GM12892 (cell line): Measurements from ENCODE around the gene ZBTB20.

Experiments used
- POLR2A ChIP-seq: IDR thresholded peaks from 2 replicates; pipeline ENCODE4 v1.6.1; 2011; ENCODE audit warnings: low read depth, low read length, control low read depth
- POLR2AphosphoS5 ChIP-seq: IDR thresholded peaks from 2 replicates; pipeline ENCODE4 v1.6.1; 2011; ENCODE audit warnings: low read depth, low read length, control low read depth

DNA sequence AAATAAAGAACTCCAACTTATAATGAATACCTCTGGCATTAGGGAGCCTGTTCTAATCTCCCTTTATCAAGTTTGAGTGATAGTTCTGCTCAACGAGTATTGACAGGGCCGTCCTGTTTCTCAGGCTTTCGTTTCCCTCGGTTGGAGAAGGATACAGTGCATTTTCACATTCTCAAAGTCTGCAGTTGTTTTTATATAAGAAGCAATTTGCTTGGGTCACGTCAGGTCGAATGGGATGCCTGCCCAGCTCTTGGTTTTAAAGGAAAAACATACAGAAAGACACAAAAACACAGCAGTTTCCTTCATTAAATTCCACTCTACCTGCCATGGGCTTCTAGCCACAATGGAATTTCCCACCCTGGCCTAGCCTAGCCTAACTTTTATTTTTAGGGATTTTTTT lies 487.0 kb downstream of the ZBTB20 start:
- TF ChIP-seq POLR2A = no peak
- TF ChIP-seq POLR2AphosphoS5 = no peak
